Mesothelial cell of epicardium (in vitro differentiated cells): Measurements from ENCODE around the gene CTNNA3. TPM values are rescaled to one million over a fixed set of nuclear protein-coding genes. Genes with fewer than 3 reads are reported as not detected.

Experiments
- DNase-seq, 2 experiments: peaks; one replicate each; pipeline ENCODE4 v3.0.0; 2021; ENCODE audit warnings: low spot score in 2 of 2; ENCODE audit not compliant: unreplicated experiment in 2 of 2
- H3K27ac Mint-ChIP-seq: 2 replicates; pipeline ENCODE4 v1.8.0; 2021; ENCODE audit warnings: mixed read lengths
- H3K27me3 Mint-ChIP-seq: 2 replicates; pipeline ENCODE4 v1.8.0; 2021; ENCODE audit warnings: low read depth, mixed read lengths
- H3K36me3 Mint-ChIP-seq: 2 replicates; pipeline ENCODE4 v1.8.0; 2021; ENCODE audit warnings: mixed read lengths
- H3K4me1 Mint-ChIP-seq: 2 replicates; pipeline ENCODE4 v1.8.0; 2021; ENCODE audit warnings: mixed read lengths
- H3K4me3 Mint-ChIP-seq: 2 replicates; pipeline ENCODE4 v1.8.0; 2021; ENCODE audit warnings: mild to moderate bottlenecking, moderate library complexity, mixed read lengths
- H3K9me3 Mint-ChIP-seq: 2 replicates; pipeline ENCODE4 v1.8.0; 2021; ENCODE audit warnings: mixed read lengths
- CTCF ChIP-seq: fragments of 200-600 bp; sonication (generic); IDR thresholded peaks from one replicate; pipeline ENCODE4 v1.5.0; 2021; ENCODE audit warnings: antibody characterized with exemption; ENCODE audit not compliant: unreplicated experiment
- total RNA-seq: library from RNA; stranded (reverse); gene quantifications from 3 replicates; pipeline ENCODE4 v1.2.1, GENCODE V29; 2021

Gene CTNNA3
- total RNA-seq, 1 donor from 2014 or later: 14.2 TPM

GRCh38 chr10:66246177-66246576 lies 1449.8 kb downstream of the CTNNA3 start:
- H3K4me3 Mint-ChIP-seq: no peak overlapping the region
- no peak overlapping the region for H3K27ac Mint-ChIP-seq
- no peaks in the 10 kb centered on the region for H3K27me3 Mint-ChIP-seq
- H3K9me3 Mint-ChIP-seq: peaks cover 31% of the 10 kb centered on the region
- DNase-seq: no peak
- no peaks in the 10 kb centered on the region for H3K36me3 Mint-ChIP-seq
- H3K4me1 Mint-ChIP-seq: peaks cover 2% of the 10 kb centered on the region
- TF ChIP-seq CTCF: no peak

GRCh38 chr10:66244953-66245352 lies 1451.0 kb downstream of the CTNNA3 start:
- Mint-ChIP-seq H3K4me3 (no peak overlapping the region), H3K4me1 (peaks cover 2% of the 10 kb centered on the region), H3K27me3 (no peaks in the 10 kb centered on the region), H3K27ac (no peak overlapping the region), H3K36me3 (no peaks in the 10 kb centered on the region), H3K9me3 (peaks cover 28% of the 10 kb centered on the region)
- no peak for TF ChIP-seq CTCF
- no peak for DNase-seq

- Mint-ChIP-seq H3K27me3 (no peaks in the 10 kb centered on the region), H3K4me3 (no peak overlapping the region), H3K9me3 (peaks cover 9% of the 10 kb centered on the region), H3K36me3 (no peaks in the 10 kb centered on the region), H3K4me1 (peaks cover 4% of the 10 kb centered on the region), H3K27ac (no peak overlapping the region)
- TF ChIP-seq CTCF: no peak
- no peak for DNase-seq
Observed at GRCh38 chr10:66242885-66243284, 1453.1 kb downstream of the CTNNA3 start.

GRCh38 chr10:66239062-66239461 lies 1456.9 kb downstream of the CTNNA3 start:
- Mint-ChIP-seq H3K4me3 (no peak overlapping the region), H3K27ac (no peak overlapping the region), H3K36me3 (no peaks in the 10 kb centered on the region), H3K4me1 (peaks cover 4% of the 10 kb centered on the region), H3K9me3 (no peaks in the 10 kb centered on the region), H3K27me3 (no peaks in the 10 kb centered on the region)
- TF ChIP-seq CTCF: no peak
- no peak for DNase-seq

GRCh38 chr10:66238343-66238742 lies 1457.7 kb downstream of the CTNNA3 start:
- no peaks in the 10 kb centered on the region for H3K36me3 Mint-ChIP-seq
- no peaks in the 10 kb centered on the region for H3K27me3 Mint-ChIP-seq
- peaks cover 4% of the 10 kb centered on the region for H3K4me1 Mint-ChIP-seq

More at GRCh38 chr10:66238343-66238742, 1457.7 kb downstream of the CTNNA3 start:
- H3K9me3 Mint-ChIP-seq: no peaks in the 10 kb centered on the region
- no peak overlapping the region for H3K4me3 Mint-ChIP-seq
- no peak for TF ChIP-seq CTCF
- H3K27ac Mint-ChIP-seq: no peak overlapping the region
- no peak for DNase-seq
